B cell (primary cell): ENCODE data around the gene ZBTB21. TPM values are rescaled to one million over a fixed set of nuclear protein-coding genes. Genes with fewer than 3 reads are reported as not detected.

Source experiments
- ATAC-seq: fragments of 200-7000 bp; cut with Tn5 transposase; one replicate; pipeline ENCODE4 v1.10.0; 2021; ENCODE audit warnings: low read depth, mild to moderate bottlenecking, moderate number of reproducible peaks, moderate library complexity
- CTCF ChIA-PET: fragments of 350-600 bp; sonication (Branson Sonifier 250); formaldehyde crosslinking; loops from one replicate; lab custom pipeline; 2021; ENCODE audit warnings: antibody characterized with exemption, inconsistent platforms; lab: Charles Lee
- POLR2A ChIA-PET: fragments of 350-600 bp; sonication (Branson Sonifier 250); formaldehyde crosslinking; loops from one replicate; lab custom pipeline; 2021; ENCODE audit warnings: antibody characterized with exemption; lab: Charles Lee
- DNase-seq: peaks from one replicate; pipeline ENCODE4 v3.0.0; 2013
- H2AFZ ChIP-seq: 2 replicates; pipeline ENCODE4 v1.6.1; 2012; ENCODE audit warnings: mild to moderate bottlenecking, low read depth, low read length; ENCODE audit not compliant: insufficient read depth, poor library complexity, severe bottlenecking
- H3K27ac ChIP-seq, 2 donors: 1 replicate in 1 of 2; 2 replicates in 1 of 2; pipeline ENCODE4 v1.5.1; 2012 to 2013; ENCODE audit warnings: low read length in 2 of 2, mild to moderate bottlenecking in 2 of 2, moderate library complexity in 1 of 2
- H3K27me3 ChIP-seq, 4 experiments: fragments of 200-600 bp in 1 of 4; sonication (generic) in 1 of 4; replicated peaks in 1 of 4; 1 replicate in 2 of 4; 2 replicates in 2 of 4; pipeline versions ENCODE4 v1.6.1 to v1.7.0; 2013 to 2016; ENCODE audit warnings: low read length in 3 of 4, mild to moderate bottlenecking in 2 of 4, mixed read lengths in 1 of 4, moderate library complexity in 1 of 4; ENCODE audit not compliant: insufficient read depth in 4 of 4, control insufficient read depth in 3 of 4; ENCODE audit errors: control extremely low read depth in 1 of 4
- H3K36me3 ChIP-seq, 2 experiments: replicated peaks in 1 of 2; 1 replicate in 1 of 2; 2 replicates in 1 of 2; pipeline versions ENCODE4 v1.6.1 to v1.7.1; 2013; ENCODE audit warnings: low read length in 1 of 2; ENCODE audit not compliant: insufficient read depth in 2 of 2, control insufficient read depth in 1 of 2; ENCODE audit errors: control extremely low read depth in 1 of 2, extremely low read depth in 1 of 2
- H3K4me1 ChIP-seq, 2 donors: fragments of 200-600 bp in 1 of 2; sonication (generic) in 1 of 2; 1 replicate in 1 of 2; 2 replicates in 1 of 2; pipeline versions ENCODE4 v1.5.1 to v1.6.1; 2013 to 2017; ENCODE audit warnings: low read length in 2 of 2; ENCODE audit not compliant: control insufficient read depth in 2 of 2, insufficient read depth in 2 of 2
- H3K4me2 ChIP-seq: replicated peaks from 2 replicates; pipeline ENCODE3; 2012; ENCODE audit warnings: mild to moderate bottlenecking, low read depth, low read length; ENCODE audit not compliant: poor library complexity, severe bottlenecking
- H3K4me3 ChIP-seq, 5 experiments: fragments of 200-600 bp in 1 of 5; sonication (generic) in 1 of 5; 1 replicate in 3 of 5; 2 replicates in 2 of 5; pipeline versions ENCODE4 v1.5.1 to v1.7.0; 2011 to 2016; ENCODE audit warnings: low read length in 4 of 5, mild to moderate bottlenecking in 4 of 5, low read depth in 2 of 5, control low read depth in 1 of 5, moderate library complexity in 1 of 5; ENCODE audit not compliant: insufficient read depth in 1 of 5; ENCODE audit errors: control extremely low read depth in 1 of 5, extremely low read depth in 1 of 5
- H3K79me2 ChIP-seq: fragments of 200-600 bp; sonication (generic); one replicate; pipeline ENCODE4 v1.6.0; 2016; ENCODE audit warnings: low read length; ENCODE audit not compliant: control insufficient read depth, insufficient read depth
- H3K9ac ChIP-seq: fragments of 200-600 bp; sonication (generic); 2 replicates; pipeline ENCODE4 v1.6.1; 2017; ENCODE audit warnings: mild to moderate bottlenecking, low read length, moderate library complexity
- H3K9me3 ChIP-seq, 3 donors: one replicate each; pipeline versions ENCODE4 v1.6.1 to v1.7.1; 2013; ENCODE audit warnings: low read length in 2 of 3; ENCODE audit not compliant: control insufficient read depth in 2 of 3, insufficient read depth in 1 of 3; ENCODE audit errors: control extremely low read depth in 1 of 3
- H4K20me1 ChIP-seq: 2 replicates; pipeline ENCODE4 v1.6.0; 2012; ENCODE audit warnings: mild to moderate bottlenecking, low read length; ENCODE audit not compliant: insufficient read depth, control insufficient read depth, poor library complexity, severe bottlenecking
- H3K27ac Mint-ChIP-seq: one replicate; pipeline ENCODE4 v1.8.0; 2021; ENCODE audit warnings: mixed read lengths
- H3K27me3 Mint-ChIP-seq: one replicate; pipeline ENCODE4 v1.8.0; 2021; ENCODE audit warnings: mixed read lengths
- H3K4me1 Mint-ChIP-seq: one replicate; pipeline ENCODE4 v1.8.0; 2021; ENCODE audit warnings: mixed read lengths
- H3K4me3 Mint-ChIP-seq: one replicate; pipeline ENCODE4 v1.8.0; 2021; ENCODE audit warnings: mixed read lengths
- H3K9me3 Mint-ChIP-seq: one replicate; pipeline ENCODE4 v1.8.0; 2022; ENCODE audit warnings: mixed read lengths; ENCODE audit not compliant: insufficient read depth
- EZH2 ChIP-seq: IDR thresholded peaks from 2 replicates; pipeline ENCODE4 v1.6.1; 2012; ENCODE audit warnings: borderline replicate concordance, low read depth, mild to moderate bottlenecking, moderate library complexity, low read length; ENCODE audit not compliant: insufficient read depth, poor library complexity, severe bottlenecking
- WGBS: methylation state at CpG from one replicate; pipeline ENCODE4 v1.1.5; 2013; ENCODE audit warnings: missing lambda C conversion rate; ENCODE audit not compliant: insufficient coverage; 5-methylcytosine and 5-hydroxymethylcytosine counted together
- intact Hi-C: fragments of 100-400 bp; cut with micrococcal nuclease; formaldehyde crosslinking; loops from one replicate; pipeline ENCODE4 v1.10.0; 2022
- polyA plus RNA-seq: library from polyadenylated mRNA; depleted of rRNA; stranded (reverse); fragments of >200 nt; gene quantifications from 2 replicates; pipeline ENCODE4 v1.2.3, GENCODE V29; 2012
- total RNA-seq, 2 donors: library from RNA; stranded (reverse); fragments of 120-200 nt in 1 of 2; gene quantifications; 1 replicate in 1 of 2; 2 replicates in 1 of 2; pipeline versions ENCODE4 v1.2.3 to v1.2.4, GENCODE V29; 2013 to 2022
- TF ChIP-seq, protein P1 (sequence below): fragments of 200-600 bp; IDR thresholded peaks from one replicate; pipeline ENCODE4 v1.8.0; 2022; ENCODE audit warnings: antibody characterized with exemption, mild to moderate bottlenecking

The ZBTB21 gene
- total and polyA plus RNA-seq, 2 donors (not counting 1 experiment from before 2014, with no cell fraction given): 12.4 to 40.1 TPM

DNA sequence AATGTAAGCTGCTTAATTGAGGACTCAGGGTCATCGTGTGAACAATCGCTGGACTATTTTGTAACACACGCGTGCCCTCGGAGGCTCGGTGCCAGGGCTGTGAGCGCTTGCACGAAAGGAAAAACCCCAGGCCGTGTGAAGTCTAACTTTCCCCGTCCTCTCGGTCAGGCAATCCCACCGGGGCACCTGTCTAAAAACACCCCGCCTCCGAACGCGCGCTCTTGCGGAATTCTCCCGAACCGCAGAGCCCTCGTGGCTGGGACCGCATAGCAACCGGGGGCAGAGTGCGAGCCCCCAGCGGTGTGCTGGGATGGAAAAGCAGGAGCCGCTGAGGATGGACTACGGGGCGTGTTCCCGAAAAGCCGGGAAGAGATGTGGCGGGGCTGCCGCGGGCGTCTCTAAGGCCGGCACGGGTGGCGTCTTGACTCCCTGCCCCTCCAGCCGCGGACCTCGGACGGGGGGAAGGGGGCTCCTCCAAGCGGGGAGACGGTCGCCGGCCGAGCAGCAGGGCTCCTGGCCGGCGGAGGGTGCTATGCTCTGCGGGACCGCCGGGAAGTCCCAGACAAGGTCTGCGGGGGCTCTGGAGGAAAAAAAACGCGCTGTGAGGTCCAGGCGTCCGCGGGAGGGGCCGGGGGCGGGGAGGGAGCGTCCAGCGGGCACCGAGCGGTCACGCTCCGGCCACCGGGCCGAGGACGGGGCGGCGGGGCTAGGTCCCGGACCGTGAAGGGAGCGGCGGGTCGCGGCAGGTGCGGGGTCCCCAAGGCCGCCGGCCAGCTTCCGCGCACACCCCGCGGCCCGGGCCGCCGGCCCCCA lies 936 bp downstream of the ZBTB21 start:
- Histone ChIP-seq H2AFZ (peak overlapping the region; percentile 77), H3K9me3 (no peaks in the 10 kb centered on the region), H3K27ac (peak overlapping the region; percentile 99), H3K4me3 (peak overlapping the region; percentile 27 to 90 (median 74)), H3K79me2 (peaks cover 52% of the 10 kb centered on the region), H3K4me2 (peak overlapping the region; percentile 96), H3K4me1 (peaks cover 3 to 6% of the 10 kb centered on the region in 2 donors), H4K20me1 (peaks cover 33% of the 10 kb centered on the region), H3K9ac (peak overlapping the region; percentile 95), H3K27me3 (no peaks in the 10 kb centered on the region), H3K36me3 (no peaks in the 10 kb centered on the region)
- ChIA-PET POLR2A (interaction anchor here (1.0 to 3.2 kb wide), 6 partner anchors 54 to 224 kb away, joined by 3 to 25 read pairs (median 8); no protein-coding TSS in a partner anchor), CTCF (interaction anchor here (0.6 to 6.0 kb wide), 11 partner anchors 49 to 598 kb away, joined by 3 to 57 read pairs (median 3); no protein-coding TSS in a partner anchor)
- WGBS: under 1% methylated on average over 86 of the region's 86 CpGs
- intact Hi-C loops: loop anchor here (1.0 to 10.0 kb wide), 5 partner anchors 99 to 644 kb away; partner anchors contain the start of gene MX2
- DNase-seq (peak; percentile 80), ATAC-seq (peak; percentile 28)
- Mint-ChIP-seq H3K27me3 (no peaks in the 10 kb centered on the region), H3K4me1 (peaks cover 35% of the 10 kb centered on the region), H3K27ac (peak overlapping the region; percentile 85), H3K4me3 (peak overlapping the region; percentile 89), H3K9me3 (no peaks in the 10 kb centered on the region)
- TF ChIP-seq EZH2: no peak
- TF ChIP-seq, protein P1, sequence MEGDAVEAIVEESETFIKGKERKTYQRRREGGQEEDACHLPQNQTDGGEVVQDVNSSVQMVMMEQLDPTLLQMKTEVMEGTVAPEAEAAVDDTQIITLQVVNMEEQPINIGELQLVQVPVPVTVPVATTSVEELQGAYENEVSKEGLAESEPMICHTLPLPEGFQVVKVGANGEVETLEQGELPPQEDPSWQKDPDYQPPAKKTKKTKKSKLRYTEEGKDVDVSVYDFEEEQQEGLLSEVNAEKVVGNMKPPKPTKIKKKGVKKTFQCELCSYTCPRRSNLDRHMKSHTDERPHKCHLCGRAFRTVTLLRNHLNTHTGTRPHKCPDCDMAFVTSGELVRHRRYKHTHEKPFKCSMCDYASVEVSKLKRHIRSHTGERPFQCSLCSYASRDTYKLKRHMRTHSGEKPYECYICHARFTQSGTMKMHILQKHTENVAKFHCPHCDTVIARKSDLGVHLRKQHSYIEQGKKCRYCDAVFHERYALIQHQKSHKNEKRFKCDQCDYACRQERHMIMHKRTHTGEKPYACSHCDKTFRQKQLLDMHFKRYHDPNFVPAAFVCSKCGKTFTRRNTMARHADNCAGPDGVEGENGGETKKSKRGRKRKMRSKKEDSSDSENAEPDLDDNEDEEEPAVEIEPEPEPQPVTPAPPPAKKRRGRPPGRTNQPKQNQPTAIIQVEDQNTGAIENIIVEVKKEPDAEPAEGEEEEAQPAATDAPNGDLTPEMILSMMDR: peak; percentile 30
